BLaER1 treated with 17β-estradiol and CSF1 and Interleukin-3, amounts not matched to agents 10 nM and 100 nM (cell line): ENCODE results near the gene TANC1.
A peak's percentile ranks its signal among the peaks of the same experiment; 100 is the strongest.
"Not testable (repeated sequence)": the region's sequence is repeated elsewhere in the genome, so short reads cannot be mapped to it uniquely, and the experiment has no call there.

Experiments
- H3K27ac ChIP-seq, 11 experiments: shearing (Covaris generic); formaldehyde crosslinking; 2 replicates each; pipeline ENCODE4 v1.8.1; 2022
- H3K27me3 ChIP-seq, 11 experiments: shearing (Covaris generic); formaldehyde crosslinking; 2 replicates each; pipeline ENCODE4 v1.8.1; 2022
- H3K36me3 ChIP-seq, 11 experiments: shearing (Covaris generic); formaldehyde crosslinking; 2 replicates each; pipeline ENCODE4 v1.8.1; 2022
- H3K4me1 ChIP-seq, 10 experiments: shearing (Covaris generic); formaldehyde crosslinking; 2 replicates each; pipeline ENCODE4 v1.8.1; 2022
- H3K4me2 ChIP-seq, 11 experiments: shearing (Covaris generic); formaldehyde crosslinking; 2 replicates each; pipeline ENCODE4 v1.8.1; 2022
- H3K4me3 ChIP-seq, 10 experiments: shearing (Covaris generic); formaldehyde crosslinking; 2 replicates each; pipeline ENCODE4 v1.8.1; 2022
- H3K9ac ChIP-seq, 11 experiments: shearing (Covaris generic); formaldehyde crosslinking; 2 replicates each; pipeline ENCODE4 v1.8.1; 2022
- H3K9me3 ChIP-seq, 11 experiments: shearing (Covaris generic); formaldehyde crosslinking; replicated peaks in 1 of 11; 2 replicates each; pipeline ENCODE4 v1.8.1; 2022
- H4K20me1 ChIP-seq, 11 experiments: shearing (Covaris generic); formaldehyde crosslinking; 2 replicates each; pipeline ENCODE4 v1.8.1; 2022
- Cebpa-rat ChIP-seq, 11 experiments: shearing (Covaris generic); IDR thresholded peaks; 2 replicates each; pipeline ENCODE4 v1.8.1; 2022

TANC1 gene

GRCh38 chr2:159093497-159093896, 125.1 kb downstream of the TANC1 start:
- Histone ChIP-seq H3K9me3 (peaks cover 15 to 29% (median 24%) of the 10 kb centered on the region in 11 experiments), H3K36me3 (no peaks in the 10 kb centered on the region), H3K4me3 (no peak overlapping the region), H3K4me1 (peaks cover 32 to 40% (median 35%) of the 10 kb centered on the region in 10 experiments), H3K27ac (no peak overlapping the region), H3K9ac (no peak overlapping the region), H3K27me3 (no peaks in the 10 kb centered on the region), H4K20me1 (no peaks in the 10 kb centered on the region), H3K4me2 (no peak overlapping the region)
- no peak for TF ChIP-seq Cebpa-rat (IDR thresholded peaks at IDR 0.05)

- no peak overlapping the region for H3K4me3 ChIP-seq
- H3K4me2 ChIP-seq = no peak overlapping the region
- H3K4me1 ChIP-seq = peaks cover 26 to 35% (median 31%) of the 10 kb centered on the region in 10 experiments
- no peaks in the 10 kb centered on the region for H4K20me1 ChIP-seq
- TF ChIP-seq Cebpa-rat (IDR thresholded peaks at IDR 0.05) = no peak
- H3K9ac ChIP-seq = no peak overlapping the region
- H3K36me3 ChIP-seq = no peaks in the 10 kb centered on the region
- H3K9me3 ChIP-seq = peaks cover 15 to 29% (median 24%) of the 10 kb centered on the region in 11 experiments
- H3K27ac ChIP-seq = no peak overlapping the region
- H3K27me3 ChIP-seq = no peaks in the 10 kb centered on the region
These were observed 125.8 kb downstream of the TANC1 start for GRCh38 chr2:159094173-159094737.

- H3K27ac ChIP-seq = no peak overlapping the region
- no peaks in the 10 kb centered on the region for H3K27me3 ChIP-seq
- TF ChIP-seq Cebpa-rat (IDR thresholded peaks at IDR 0.05) = no peak
- H3K36me3 ChIP-seq = no peaks in the 10 kb centered on the region
- peaks cover 15 to 29% (median 24%) of the 10 kb centered on the region in 11 experiments for H3K9me3 ChIP-seq
- no peak overlapping the region for H3K4me2 ChIP-seq
- H3K4me3 ChIP-seq = no peak overlapping the region
- H4K20me1 ChIP-seq = no peaks in the 10 kb centered on the region
- no peak overlapping the region for H3K9ac ChIP-seq
- H3K4me1 ChIP-seq = peaks cover 15 to 23% (median 19%) of the 10 kb centered on the region in 10 experiments
These were observed 127.4 kb downstream of the TANC1 start for GRCh38 chr2:159095813-159096212.

GRCh38 chr2:159096302-159096855, 127.9 kb downstream of the TANC1 start:
- H3K27ac ChIP-seq, H3K27me3 ChIP-seq, H3K36me3 ChIP-seq, H3K4me3 ChIP-seq, H3K4me2 ChIP-seq, H3K9ac ChIP-seq, H4K20me1 ChIP-seq: not testable (repeated sequence)
- Histone ChIP-seq H3K9me3 (peaks cover 15 to 29% (median 24%) of the 10 kb centered on the region in 11 experiments), H3K4me1 (peaks cover 10 to 18% (median 13%) of the 10 kb centered on the region in 10 experiments)

- H3K27ac ChIP-seq = no peak overlapping the region
- H4K20me1 ChIP-seq = no peaks in the 10 kb centered on the region
- H3K9me3 ChIP-seq = peaks cover 15 to 29% (median 24%) of the 10 kb centered on the region in 11 experiments
- H3K4me3 ChIP-seq = no peak overlapping the region
- peaks cover 4 to 12% (median 9%) of the 10 kb centered on the region in 10 experiments for H3K4me1 ChIP-seq
- H3K27me3 ChIP-seq = no peaks in the 10 kb centered on the region
- no peak overlapping the region for H3K9ac ChIP-seq
- TF ChIP-seq Cebpa-rat (IDR thresholded peaks at IDR 0.05) = no peak
- no peak overlapping the region for H3K4me2 ChIP-seq
- H3K36me3 ChIP-seq = no peaks in the 10 kb centered on the region
These were observed 128.5 kb downstream of the TANC1 start for GRCh38 chr2:159096901-159097300.

GRCh38 chr2:159098361-159098760, 129.9 kb downstream of the TANC1 start:
- H3K4me2 ChIP-seq = no peak overlapping the region
- no peak overlapping the region for H3K9ac ChIP-seq
- TF ChIP-seq Cebpa-rat (IDR thresholded peaks at IDR 0.05) = no peak
- H3K4me1 ChIP-seq = peaks cover 0 to 8% (median 2%) of the 10 kb centered on the region in 10 experiments; a peak in 5 of 20 replicates
- no peaks in the 10 kb centered on the region for H4K20me1 ChIP-seq
- peaks cover 15 to 29% (median 24%) of the 10 kb centered on the region in 11 experiments for H3K9me3 ChIP-seq
- no peaks in the 10 kb centered on the region for H3K36me3 ChIP-seq
- H3K27me3 ChIP-seq = no peaks in the 10 kb centered on the region
- H3K4me3 ChIP-seq = no peak overlapping the region
- H3K27ac ChIP-seq = no peak overlapping the region

- Histone ChIP-seq H3K9ac (no peak overlapping the region), H3K4me1 (peaks cover 0 to 8% (median 2%) of the 10 kb centered on the region in 10 experiments; a peak in 5 of 20 replicates), H3K36me3 (no peaks in the 10 kb centered on the region), H3K9me3 (peaks cover 15 to 29% (median 24%) of the 10 kb centered on the region in 11 experiments), H3K4me2 (no peak overlapping the region), H3K27ac (no peak overlapping the region), H4K20me1 (no peaks in the 10 kb centered on the region), H3K27me3 (no peaks in the 10 kb centered on the region), H3K4me3 (no peak overlapping the region)
- TF ChIP-seq Cebpa-rat (IDR thresholded peaks at IDR 0.05) = no peak
These were observed 130.5 kb downstream of the TANC1 start for GRCh38 chr2:159098921-159099411.

GRCh38 chr2:159101755-159102489, 133.5 kb downstream of the TANC1 start:
- H4K20me1 ChIP-seq = no peaks in the 10 kb centered on the region
- H3K9ac ChIP-seq = no peak overlapping the region
- no peak for TF ChIP-seq Cebpa-rat (IDR thresholded peaks at IDR 0.05)
- no peak overlapping the region for H3K27ac ChIP-seq
- peak overlapping the region in 1 of 11 experiments; percentile 29; a peak in 1 of 22 replicates for H3K4me2 ChIP-seq
- peaks cover 0 to 5% (median 2%) of the 10 kb centered on the region in 10 experiments; a peak in 5 of 20 replicates for H3K4me1 ChIP-seq
- peaks cover 3 to 8% (median 7%) of the 10 kb centered on the region in 11 experiments for H3K9me3 ChIP-seq
- no peaks in the 10 kb centered on the region for H3K27me3 ChIP-seq
- H3K36me3 ChIP-seq = no peaks in the 10 kb centered on the region
- H3K4me3 ChIP-seq = no peak overlapping the region

GRCh38 chr2:159103411-159103810, 135.0 kb downstream of the TANC1 start:
- Histone ChIP-seq H3K27ac (no peak overlapping the region), H3K9ac (no peak overlapping the region), H4K20me1 (no peaks in the 10 kb centered on the region), H3K4me1 (peaks cover 0 to 5% (median 2%) of the 10 kb centered on the region in 10 experiments; a peak in 5 of 20 replicates), H3K4me3 (no peak overlapping the region), H3K9me3 (no peaks in the 10 kb centered on the region), H3K27me3 (no peaks in the 10 kb centered on the region), H3K4me2 (no peak overlapping the region), H3K36me3 (no peaks in the 10 kb centered on the region)
- TF ChIP-seq Cebpa-rat (IDR thresholded peaks at IDR 0.05) = no peak
